Neuron (in vitro differentiated cells): ENCODE results near the gene SLC9C2.
"Not testable (repeated sequence)": the region's sequence is repeated elsewhere in the genome, so short reads cannot be mapped to it uniquely, and the experiment has no call there.

Experiments
- H2AFZ ChIP-seq: one replicate; pipeline ENCODE4 v1.6.1; 2013; ENCODE audit warnings: low read depth, mild to moderate bottlenecking, inconsistent platforms, low read length, moderate library complexity
- H3K27me3 ChIP-seq: one replicate; pipeline ENCODE4 v1.6.1; 2013; ENCODE audit warnings: low read length; ENCODE audit not compliant: insufficient read depth
- H3K36me3 ChIP-seq: one replicate; pipeline ENCODE4 v1.6.1; 2013; ENCODE audit warnings: low read length; ENCODE audit not compliant: insufficient read depth
- H3K4me1 ChIP-seq: one replicate; pipeline ENCODE4 v1.6.1; 2013; ENCODE audit warnings: low read length; ENCODE audit not compliant: insufficient read depth
- H3K4me3 ChIP-seq: 2 replicates; pipeline ENCODE4 v1.5.1; 2013; ENCODE audit warnings: mild to moderate bottlenecking, low read length, moderate library complexity
- H3K9me3 ChIP-seq: one replicate; pipeline ENCODE4 v1.6.1; 2013; ENCODE audit warnings: low read length

Gene SLC9C2

DNA sequence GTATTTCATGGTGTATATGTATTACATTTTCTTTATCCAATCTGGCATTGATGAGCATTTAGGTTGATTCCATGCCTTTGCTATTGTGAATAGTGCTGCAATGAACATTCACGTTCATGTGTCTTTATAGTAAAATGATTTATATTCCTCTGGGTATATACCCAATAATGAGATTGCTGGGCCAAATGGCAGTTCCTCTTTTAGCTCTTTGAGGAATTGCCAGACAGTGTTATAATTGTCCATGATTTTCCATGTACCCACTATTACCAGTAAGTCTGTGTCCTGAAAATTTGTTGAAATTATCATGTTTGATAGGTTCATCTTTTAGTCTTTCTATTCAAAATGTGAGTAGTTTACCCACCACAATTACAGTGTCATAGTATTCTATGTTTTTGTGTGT is 34.4 kb downstream of the SLC9C2 start:
- H3K27me3 ChIP-seq, result no peaks in the 10 kb centered on the region
- H3K9me3 ChIP-seq, result no peaks in the 10 kb centered on the region

DNA sequence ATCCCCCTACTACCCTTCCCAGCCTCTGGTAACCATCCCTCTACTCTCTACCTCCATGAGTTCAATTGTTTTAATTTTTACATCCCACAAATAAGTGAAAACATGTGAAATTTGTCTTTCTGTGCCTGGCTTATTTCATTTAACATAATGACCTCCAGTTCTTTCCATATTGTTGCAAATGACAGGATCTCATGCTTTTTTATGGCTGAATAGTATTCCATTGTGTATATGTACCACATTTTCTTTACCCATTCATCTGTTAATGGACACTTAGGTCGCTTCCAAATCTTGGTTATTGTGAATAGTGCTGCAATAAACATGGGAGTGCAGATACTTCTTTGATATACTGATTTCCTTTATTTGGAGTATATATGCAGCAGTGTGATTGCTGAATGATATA is 39.0 kb downstream of the SLC9C2 start:
- H3K4me1 ChIP-seq, H3K27me3 ChIP-seq, H3K9me3 ChIP-seq, H3K36me3 ChIP-seq, H2AFZ ChIP-seq, H3K4me3 ChIP-seq: not testable (repeated sequence)

More for the DNA sequence above, 34.4 kb downstream of the SLC9C2 start:
- no peak overlapping the region for H2AFZ ChIP-seq
- H3K36me3 ChIP-seq, result no peaks in the 10 kb centered on the region
- no peaks in the 10 kb centered on the region for H3K4me1 ChIP-seq
- H3K4me3 ChIP-seq, result no peak overlapping the region

DNA sequence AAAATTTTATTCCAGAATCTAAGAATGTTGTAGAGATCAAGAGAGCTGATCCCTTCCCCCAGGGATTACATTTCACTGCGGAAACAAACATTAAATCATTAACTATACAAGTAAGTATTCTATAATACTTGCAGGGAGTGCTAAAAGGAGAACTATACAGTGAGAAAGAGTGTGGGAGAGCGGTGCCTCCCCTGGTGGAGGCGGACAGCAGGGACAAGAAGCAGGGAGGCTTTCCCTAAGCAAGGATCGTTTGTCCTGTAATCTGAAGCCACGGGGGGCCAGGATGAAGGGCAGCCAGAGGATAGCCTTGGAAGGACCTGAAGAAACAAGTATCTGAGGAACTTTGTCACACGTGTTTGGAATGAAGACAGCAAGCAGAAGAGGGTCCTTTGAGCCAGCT is 40.1 kb downstream of the SLC9C2 start:
- Histone ChIP-seq H3K27me3 (no peaks in the 10 kb centered on the region), H3K36me3 (no peaks in the 10 kb centered on the region), H3K9me3 (no peaks in the 10 kb centered on the region), H2AFZ (no peak overlapping the region), H3K4me1 (no peaks in the 10 kb centered on the region), H3K4me3 (no peak overlapping the region)

DNA sequence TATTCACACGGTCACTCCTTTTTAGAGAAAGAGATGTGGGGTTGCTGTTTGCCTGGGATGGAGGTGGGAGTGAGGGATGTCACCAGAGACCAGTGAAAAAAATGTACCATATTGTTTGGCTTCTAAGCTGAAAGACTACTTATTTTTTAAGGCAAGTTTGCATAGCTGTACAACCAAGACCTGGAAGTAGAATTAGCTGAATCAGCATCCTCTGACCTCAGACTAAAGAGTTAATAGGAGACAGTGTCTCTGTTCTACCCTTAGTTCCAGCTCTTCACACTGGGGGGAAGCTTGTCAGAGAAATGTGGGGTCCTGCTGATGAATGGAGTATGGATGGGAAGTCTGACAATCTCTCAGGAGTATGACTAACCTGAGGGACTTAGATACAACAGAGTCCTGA is 41.6 kb downstream of the SLC9C2 start:
- Histone ChIP-seq H3K4me3 (no peak overlapping the region), H3K9me3 (no peaks in the 10 kb centered on the region), H3K4me1 (no peaks in the 10 kb centered on the region), H2AFZ (no peak overlapping the region), H3K27me3 (no peaks in the 10 kb centered on the region), H3K36me3 (no peaks in the 10 kb centered on the region)

DNA sequence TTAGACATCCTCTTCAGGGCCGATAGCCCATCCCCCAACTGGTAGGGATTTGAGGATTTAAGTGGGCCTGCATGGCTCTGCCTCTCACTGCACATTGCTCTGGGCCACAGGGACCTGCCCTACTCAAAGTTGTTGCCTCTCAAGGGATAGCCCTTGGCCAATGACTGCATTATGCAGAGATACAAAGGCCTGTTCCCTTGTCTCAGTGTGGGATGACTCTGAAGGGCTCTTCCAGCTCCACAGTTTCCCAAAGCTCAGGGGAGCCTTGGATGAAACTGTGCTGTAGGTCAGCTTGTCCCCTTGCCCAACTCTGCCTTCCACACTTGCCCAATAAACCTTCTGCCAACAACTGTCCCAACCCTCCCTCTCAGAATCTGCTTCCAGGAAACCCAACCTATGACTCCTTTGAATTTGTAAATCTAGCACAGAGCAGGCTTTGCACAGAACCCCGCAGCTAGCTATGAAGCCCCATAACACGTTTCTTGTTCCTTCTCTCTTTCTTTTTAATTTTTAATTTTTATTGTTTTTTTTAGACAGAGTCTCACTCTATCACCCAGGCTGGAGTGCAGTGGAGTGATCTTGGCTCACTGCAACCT is 42.5 kb downstream of the SLC9C2 start:
- Histone ChIP-seq H2AFZ (no peak overlapping the region), H3K4me1 (no peaks in the 10 kb centered on the region), H3K36me3 (no peaks in the 10 kb centered on the region), H3K9me3 (no peaks in the 10 kb centered on the region), H3K27me3 (no peaks in the 10 kb centered on the region), H3K4me3 (no peak overlapping the region)

DNA sequence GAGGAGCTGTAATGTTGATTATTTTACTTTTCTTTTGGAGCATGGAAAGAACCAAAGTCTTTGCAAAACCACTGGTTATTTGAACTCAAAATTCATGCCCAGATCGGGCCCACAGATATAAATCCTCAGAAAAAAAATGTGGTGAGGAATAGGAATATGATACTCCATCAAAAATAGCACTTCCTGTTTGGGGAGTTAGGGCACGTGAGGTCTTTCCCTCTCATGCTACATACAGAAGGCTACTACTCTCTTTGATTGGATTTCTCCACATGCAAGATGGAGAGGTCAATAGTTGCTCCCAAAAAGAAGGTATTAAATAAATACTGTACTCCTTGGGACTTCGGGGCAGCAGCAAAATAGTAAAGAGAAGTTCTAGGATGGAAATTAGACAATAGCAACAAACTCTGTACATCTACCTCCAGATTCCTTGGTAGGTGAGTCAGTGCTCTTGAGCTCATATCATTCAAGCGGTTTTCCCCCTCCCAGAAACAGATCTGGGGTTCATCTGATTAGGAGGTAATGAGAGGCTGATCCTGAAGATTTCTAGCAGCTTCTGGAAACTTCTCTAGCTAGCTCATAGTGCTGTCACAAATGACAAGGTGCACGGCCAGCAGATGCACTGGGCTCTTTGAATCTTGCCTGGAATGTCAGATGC is 47.1 kb downstream of the SLC9C2 start:
- Histone ChIP-seq H3K9me3 (no peaks in the 10 kb centered on the region), H3K4me1 (no peaks in the 10 kb centered on the region), H3K4me3 (no peak overlapping the region), H2AFZ (no peak overlapping the region), H3K27me3 (no peaks in the 10 kb centered on the region), H3K36me3 (no peaks in the 10 kb centered on the region)

DNA sequence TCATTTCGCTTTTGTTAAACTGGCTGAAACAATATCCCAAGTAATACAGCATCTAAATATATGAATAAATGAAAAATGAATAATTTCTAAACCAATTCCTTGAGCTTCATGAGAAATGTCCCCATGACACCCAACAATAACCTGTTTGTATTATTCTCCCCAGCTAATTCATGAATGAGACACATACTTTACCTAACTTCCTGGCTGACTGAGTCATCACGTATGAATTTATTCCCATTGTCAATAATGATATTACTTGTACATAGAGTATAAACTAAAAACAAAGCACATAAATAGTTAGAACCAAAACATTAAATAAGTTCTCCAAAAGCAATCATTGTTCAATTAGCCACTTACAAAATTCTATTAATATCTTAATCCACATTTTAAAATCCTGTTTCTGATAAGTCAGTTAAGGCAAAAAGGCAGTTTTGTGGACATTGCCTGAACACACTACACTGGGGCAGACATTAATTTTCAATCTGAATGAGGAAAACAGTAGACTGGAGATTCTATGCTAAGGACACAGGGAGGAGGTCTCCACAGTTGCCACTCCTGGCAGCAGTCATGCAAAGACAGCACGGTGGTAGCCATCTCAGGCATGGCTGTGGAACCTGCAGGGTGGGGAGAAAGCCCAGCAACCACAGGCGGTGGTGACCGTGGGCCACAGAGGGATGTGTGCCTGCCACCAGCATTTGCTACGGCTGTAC is 48.2 kb downstream of the SLC9C2 start:
- no peaks in the 10 kb centered on the region for H3K36me3 ChIP-seq
- no peak overlapping the region for H2AFZ ChIP-seq
- no peaks in the 10 kb centered on the region for H3K9me3 ChIP-seq
- no peaks in the 10 kb centered on the region for H3K27me3 ChIP-seq
- H3K4me3 ChIP-seq, result no peak overlapping the region
- no peaks in the 10 kb centered on the region for H3K4me1 ChIP-seq

DNA sequence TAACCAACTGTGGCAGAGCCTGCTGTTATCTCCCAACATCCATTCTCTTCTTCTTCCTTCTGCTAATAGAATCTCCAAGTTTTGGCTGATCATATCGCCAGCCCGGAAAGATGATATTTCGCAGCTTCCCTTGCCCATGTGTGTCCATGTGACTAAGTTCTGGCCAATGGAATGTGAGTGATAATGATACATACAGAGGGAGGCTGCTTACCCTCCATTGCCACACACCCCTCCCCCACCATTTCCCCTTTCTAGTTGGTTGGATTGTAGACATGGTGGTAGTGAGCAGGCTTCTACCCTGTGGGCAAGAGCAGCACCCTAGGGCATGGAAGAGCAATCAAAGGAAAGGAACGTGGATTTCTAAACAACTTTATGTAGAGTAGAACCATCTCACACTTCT is 48.8 kb downstream of the SLC9C2 start:
- H3K27me3 ChIP-seq, result no peaks in the 10 kb centered on the region
- H2AFZ ChIP-seq, result no peak overlapping the region
- no peak overlapping the region for H3K4me3 ChIP-seq
- no peaks in the 10 kb centered on the region for H3K9me3 ChIP-seq
- H3K36me3 ChIP-seq, result no peaks in the 10 kb centered on the region
- H3K4me1 ChIP-seq, result no peaks in the 10 kb centered on the region

DNA sequence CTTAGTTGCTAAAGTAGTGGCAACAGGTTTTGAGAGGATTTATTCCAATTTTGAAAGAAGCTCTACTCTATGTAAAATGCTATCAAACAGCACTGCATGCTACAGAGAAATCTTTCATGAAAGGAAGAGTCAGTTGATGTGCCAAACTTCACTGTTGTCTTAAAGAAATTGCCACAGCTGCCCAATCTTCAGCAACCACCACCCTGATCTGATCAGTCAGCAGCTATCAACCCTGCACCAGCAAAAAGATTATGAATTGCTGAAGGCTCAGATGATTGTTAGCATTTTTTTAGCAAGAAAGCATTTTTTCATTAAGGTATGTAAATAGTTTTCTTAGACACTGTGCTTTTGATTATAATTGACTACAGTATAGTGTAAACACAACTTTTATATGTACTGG is 49.6 kb downstream of the SLC9C2 start:
- Histone ChIP-seq H3K36me3 (no peaks in the 10 kb centered on the region), H3K9me3 (no peaks in the 10 kb centered on the region), H3K4me1 (no peaks in the 10 kb centered on the region), H3K4me3 (no peak overlapping the region), H2AFZ (no peak overlapping the region), H3K27me3 (no peaks in the 10 kb centered on the region)

DNA sequence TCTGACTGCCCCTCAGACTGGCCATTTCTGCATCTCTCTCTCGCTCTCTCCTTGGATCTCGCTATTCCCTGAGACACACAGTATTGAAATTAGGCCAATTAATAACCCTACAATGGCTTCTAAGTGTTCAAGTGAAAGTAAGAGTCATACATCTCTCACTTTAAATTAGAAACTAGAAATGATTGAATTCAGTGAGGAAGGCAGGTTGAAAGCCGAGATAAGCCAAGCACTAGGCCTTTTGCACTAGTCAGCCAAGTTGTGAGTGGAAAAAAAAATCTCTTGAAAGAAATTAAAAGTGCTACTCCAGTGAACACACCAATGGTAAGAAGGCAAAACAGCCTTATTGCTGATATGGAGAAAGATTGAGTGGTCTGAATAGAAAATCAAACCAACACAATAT is 51.2 kb downstream of the SLC9C2 start:
- no peaks in the 10 kb centered on the region for H3K27me3 ChIP-seq
- no peaks in the 10 kb centered on the region for H3K9me3 ChIP-seq
- H2AFZ ChIP-seq, result no peak overlapping the region
- no peaks in the 10 kb centered on the region for H3K4me1 ChIP-seq
- H3K36me3 ChIP-seq, result no peaks in the 10 kb centered on the region
- H3K4me3 ChIP-seq, result no peak overlapping the region

DNA sequence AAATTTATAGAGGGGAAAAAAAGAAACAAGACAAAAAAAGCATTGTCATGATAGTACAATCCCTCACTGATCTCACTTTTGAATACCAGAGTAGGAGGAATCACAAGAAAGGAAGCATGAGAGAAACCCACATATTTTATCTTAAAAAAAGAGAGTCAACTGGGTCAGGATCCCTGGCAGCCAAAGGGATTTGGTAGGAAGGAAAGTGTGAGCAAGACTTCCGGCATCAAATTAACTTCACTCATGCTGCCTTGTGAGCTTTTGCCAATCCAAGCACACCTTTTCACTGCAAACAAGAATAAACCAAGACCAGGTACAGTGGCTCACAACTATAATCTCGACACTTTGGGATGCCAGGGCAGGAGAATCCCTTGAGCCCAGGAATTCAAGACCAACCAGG is 53.1 kb downstream of the SLC9C2 start:
- Histone ChIP-seq H3K27me3 (no peaks in the 10 kb centered on the region), H2AFZ (no peak overlapping the region), H3K4me3 (no peak overlapping the region), H3K9me3 (no peaks in the 10 kb centered on the region), H3K36me3 (no peaks in the 10 kb centered on the region), H3K4me1 (no peaks in the 10 kb centered on the region)

DNA sequence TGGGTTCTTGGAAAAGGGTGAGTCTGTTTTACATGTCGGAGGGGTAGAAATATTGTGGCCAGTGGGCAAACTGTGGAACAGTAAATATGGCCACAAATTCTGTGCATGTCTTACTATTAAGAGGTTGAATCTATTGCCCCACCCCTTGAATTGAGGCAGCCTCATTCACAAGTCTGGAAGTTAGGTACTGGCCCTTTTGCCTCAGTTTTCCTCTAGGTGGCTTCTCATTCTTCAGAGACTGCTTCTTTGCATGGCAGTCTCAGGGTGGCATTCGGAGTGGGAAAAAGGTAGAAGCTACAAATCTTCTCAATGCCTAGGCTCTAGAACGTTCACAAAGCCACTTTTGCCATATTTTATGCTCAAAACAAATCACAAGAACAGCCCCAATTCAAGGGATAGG is 57.2 kb downstream of the SLC9C2 start:
- Histone ChIP-seq H3K4me1 (no peaks in the 10 kb centered on the region), H3K27me3 (no peaks in the 10 kb centered on the region), H2AFZ (no peak overlapping the region)

DNA sequence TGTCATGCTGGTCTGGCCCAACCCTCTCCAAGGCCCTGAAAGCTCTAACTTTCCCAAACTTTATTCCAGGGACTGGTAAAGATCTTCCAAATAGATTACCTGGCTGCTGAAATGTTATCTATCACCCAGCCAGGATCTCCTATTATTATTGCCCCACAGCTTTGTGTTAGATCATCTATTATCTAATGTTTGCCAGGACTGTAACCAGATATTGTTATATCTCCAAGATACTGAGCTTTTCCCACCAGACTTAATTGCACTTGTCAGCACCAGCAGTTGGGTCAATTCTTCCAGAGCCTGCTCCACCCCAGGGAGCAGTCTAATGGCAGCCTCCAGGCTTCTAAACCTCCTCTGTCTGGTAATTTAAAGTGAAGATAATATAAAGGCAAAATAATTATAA is 66.6 kb downstream of the SLC9C2 start:
- H3K27me3 ChIP-seq, result no peaks in the 10 kb centered on the region
- no peaks in the 10 kb centered on the region for H3K9me3 ChIP-seq
- H2AFZ ChIP-seq, result no peak overlapping the region
- H3K4me3 ChIP-seq, result no peak overlapping the region
- no peaks in the 10 kb centered on the region for H3K36me3 ChIP-seq
- H3K4me1 ChIP-seq, result peaks cover 2% of the 10 kb centered on the region

More for the DNA sequence above, 57.2 kb downstream of the SLC9C2 start:
- Histone ChIP-seq H3K4me3 (no peak overlapping the region), H3K36me3 (no peaks in the 10 kb centered on the region), H3K9me3 (no peaks in the 10 kb centered on the region)
